GM19372 (cell line): ENCODE results near the gene CADM2.

ENCODE experiments used
- ATAC-seq: cut with Tn5 transposase; IDR thresholded peaks from one replicate; pipeline ENCODE4 v1.9.1; 2021; ENCODE audit warnings: mild to moderate bottlenecking, low read depth, moderate library complexity; ENCODE audit not compliant: unreplicated experiment

Gene CADM2

GRCh38 chr3:85533586-85533985 lies 574.8 kb downstream of the CADM2 start:
- ATAC-seq = no peak

GRCh38 chr3:85535517-85535916 lies 576.7 kb downstream of the CADM2 start:
- ATAC-seq = no peak

GRCh38 chr3:85539232-85539631 lies 580.4 kb downstream of the CADM2 start:
- ATAC-seq = no peak

GRCh38 chr3:85554153-85554552 lies 595.4 kb downstream of the CADM2 start:
- no peak for ATAC-seq

- ATAC-seq = no peak
These were observed 601.4 kb downstream of the CADM2 start for GRCh38 chr3:85560088-85560785.

- peak; percentile 62 for ATAC-seq
These were observed 608.4 kb downstream of the CADM2 start for GRCh38 chr3:85567071-85567676.

- no peak for ATAC-seq
These were observed 612.0 kb downstream of the CADM2 start for GRCh38 chr3:85570819-85571218.

GRCh38 chr3:85571835-85572234 lies 613.0 kb downstream of the CADM2 start:
- no peak for ATAC-seq

GRCh38 chr3:85572426-85572825 lies 613.6 kb downstream of the CADM2 start:
- ATAC-seq = no peak

- no peak for ATAC-seq
These were observed 614.2 kb downstream of the CADM2 start for GRCh38 chr3:85572978-85573377.

GRCh38 chr3:85574006-85574705 lies 615.4 kb downstream of the CADM2 start:
- ATAC-seq = no peak

- peak; percentile 81 for ATAC-seq
These were observed 617.4 kb downstream of the CADM2 start for GRCh38 chr3:85576091-85576690.

- no peak for ATAC-seq
These were observed 618.0 kb downstream of the CADM2 start for GRCh38 chr3:85576697-85577200.

- no peak for ATAC-seq
These were observed 626.1 kb downstream of the CADM2 start for GRCh38 chr3:85584779-85585356.

- no peak for ATAC-seq
These were observed 627.2 kb downstream of the CADM2 start for GRCh38 chr3:85586018-85586417.

- ATAC-seq = no peak
These were observed 630.4 kb downstream of the CADM2 start for GRCh38 chr3:85589145-85589544.

GRCh38 chr3:85591451-85591850 lies 632.7 kb downstream of the CADM2 start:
- no peak for ATAC-seq

GRCh38 chr3:85592256-85592655 lies 633.5 kb downstream of the CADM2 start:
- ATAC-seq = no peak

- ATAC-seq = no peak
These were observed 635.9 kb downstream of the CADM2 start for GRCh38 chr3:85594676-85595075.

- ATAC-seq = no peak
These were observed 644.6 kb downstream of the CADM2 start for GRCh38 chr3:85603378-85603777.

GRCh38 chr3:85604641-85605040 lies 645.9 kb downstream of the CADM2 start:
- ATAC-seq = no peak
